GM10847 (cell line): Measurements from ENCODE around the gene NFYB.
A peak's percentile ranks its signal among the peaks of the same experiment; 100 is the strongest.

ENCODE experiments used
- POLR2A ChIP-seq: IDR thresholded peaks from 2 replicates; pipeline ENCODE4 v1.6.1; 2011; ENCODE audit not compliant: insufficient read length; ENCODE audit errors: extremely low read depth

Gene NFYB

DNA sequence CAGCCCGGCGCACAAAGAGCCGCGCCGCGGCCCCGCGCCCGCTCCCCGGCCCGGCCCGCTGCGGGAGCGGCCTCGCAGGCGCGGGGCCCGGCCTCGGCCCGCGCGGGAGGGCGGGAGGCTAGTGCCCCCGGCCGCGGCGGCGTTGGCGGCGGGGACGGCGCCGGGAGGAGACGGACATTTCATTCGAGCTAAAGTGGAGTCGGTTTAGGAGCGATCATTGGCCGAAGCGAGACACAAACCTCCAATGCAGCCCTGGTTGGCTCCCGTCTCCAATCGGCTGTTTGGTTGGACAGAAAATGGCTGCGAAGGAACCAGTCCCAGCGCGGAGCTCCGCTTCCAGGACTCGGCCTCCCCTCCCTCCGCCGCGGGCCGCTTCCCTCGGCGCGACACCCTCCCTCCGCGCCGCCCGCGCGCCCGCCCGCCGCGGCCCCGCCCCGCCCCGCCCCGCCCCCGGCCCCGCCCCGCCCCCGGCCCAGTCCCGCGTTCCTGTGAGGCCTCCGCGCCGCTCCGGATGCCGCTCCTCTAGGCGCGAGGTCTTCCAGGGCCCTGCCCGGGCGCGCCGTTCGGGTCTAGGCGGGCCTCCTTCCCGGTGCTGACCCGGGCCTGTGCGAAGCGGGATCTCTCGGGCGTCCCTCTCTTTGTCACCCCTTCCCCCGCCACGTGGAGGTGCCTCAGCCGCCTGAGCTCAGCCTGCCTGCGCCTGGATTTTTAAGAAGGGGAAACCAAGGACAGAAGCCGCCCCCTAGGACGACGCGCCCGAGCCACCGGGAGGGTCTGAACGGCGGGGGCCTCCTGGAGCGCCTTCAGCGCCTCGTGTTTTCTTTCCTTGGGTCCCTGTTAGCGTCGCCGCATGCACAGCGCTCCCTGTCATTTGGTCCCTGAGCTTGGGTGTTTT is at the start of gene NFYB:
Gene NFYB, minus strand, starts transcription at position 309 of the 895 bp plus-strand sequence. CDS start 2,757 bp downstream, outside the sequence.
- TF ChIP-seq POLR2A = peak; percentile 89

- no peak for TF ChIP-seq POLR2A
Measured at GRCh38 chr12:104187446-104188155, 49.6 kb upstream of the NFYB start.

GRCh38 chr12:104183443-104183842 is 45.4 kb upstream of the NFYB start:
- no peak for TF ChIP-seq POLR2A

- TF ChIP-seq POLR2A = no peak
Measured at GRCh38 chr12:104182621-104183378, 44.8 kb upstream of the NFYB start.

DNA sequence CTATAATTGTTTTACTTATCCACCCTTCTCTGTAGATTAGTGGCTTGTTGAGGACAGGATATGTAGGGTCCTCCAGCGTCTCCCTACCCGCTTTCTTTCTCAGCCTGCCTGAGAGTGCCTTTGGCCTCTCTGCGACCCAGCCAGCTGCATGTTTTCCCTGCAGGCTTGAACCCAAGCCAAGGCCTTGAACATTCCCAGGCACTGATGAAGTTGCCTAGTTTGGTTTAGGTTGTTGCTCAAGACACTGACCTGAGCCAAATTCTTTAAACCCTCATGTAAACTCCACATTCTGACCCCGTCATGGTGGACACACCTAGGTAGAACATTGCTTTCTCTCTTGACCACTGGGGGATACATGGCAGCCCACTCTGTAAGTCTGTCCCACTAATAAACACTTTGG is 44.1 kb upstream of the NFYB start:
- TF ChIP-seq POLR2A = no peak

DNA sequence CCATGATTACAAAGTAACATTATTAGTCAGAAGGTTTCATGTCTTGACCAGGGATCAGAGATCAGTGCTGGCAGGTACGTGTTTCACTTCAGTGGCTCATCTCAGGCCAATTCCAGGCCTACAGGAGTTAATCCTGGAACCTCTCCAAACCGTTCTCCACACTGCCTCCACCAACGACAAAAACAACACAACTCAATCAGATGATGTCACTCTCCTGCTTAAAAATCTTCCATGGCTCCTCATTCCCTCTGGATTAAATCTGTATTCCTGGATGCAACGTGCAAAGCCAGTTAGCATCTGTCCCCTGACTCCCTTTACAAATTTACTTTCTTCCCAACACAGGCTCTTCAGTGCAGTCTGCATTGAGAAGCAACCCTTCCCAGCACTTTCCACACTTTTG is 43.3 kb upstream of the NFYB start:
- no peak for TF ChIP-seq POLR2A

DNA sequence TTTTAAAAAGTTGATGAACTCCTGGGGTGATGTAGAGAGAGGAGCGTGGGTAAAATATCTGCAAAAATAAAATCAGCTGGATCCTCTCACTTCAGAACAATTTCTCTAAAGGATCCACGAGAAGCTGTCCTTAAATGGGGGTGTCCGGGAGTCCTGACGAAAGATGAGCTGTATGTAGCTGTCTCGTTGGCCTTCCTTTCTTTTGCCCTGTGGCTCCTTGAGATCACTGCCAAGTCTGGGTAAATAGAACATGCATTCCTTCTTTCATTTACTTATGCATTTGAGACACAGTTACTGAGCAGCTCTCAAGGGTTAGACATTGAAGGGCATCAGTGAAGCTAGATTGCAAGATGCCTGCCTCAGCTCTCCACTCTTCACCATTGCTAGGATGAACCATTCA is 42.4 kb upstream of the NFYB start:
- TF ChIP-seq POLR2A = no peak

- no peak for TF ChIP-seq POLR2A
Measured at GRCh38 chr12:104177663-104178501, 39.9 kb upstream of the NFYB start.

- TF ChIP-seq POLR2A = no peak
Measured at GRCh38 chr12:104177336-104177662, 39.3 kb upstream of the NFYB start.

GRCh38 chr12:104175726-104176247 is 37.8 kb upstream of the NFYB start:
- no peak for TF ChIP-seq POLR2A

DNA sequence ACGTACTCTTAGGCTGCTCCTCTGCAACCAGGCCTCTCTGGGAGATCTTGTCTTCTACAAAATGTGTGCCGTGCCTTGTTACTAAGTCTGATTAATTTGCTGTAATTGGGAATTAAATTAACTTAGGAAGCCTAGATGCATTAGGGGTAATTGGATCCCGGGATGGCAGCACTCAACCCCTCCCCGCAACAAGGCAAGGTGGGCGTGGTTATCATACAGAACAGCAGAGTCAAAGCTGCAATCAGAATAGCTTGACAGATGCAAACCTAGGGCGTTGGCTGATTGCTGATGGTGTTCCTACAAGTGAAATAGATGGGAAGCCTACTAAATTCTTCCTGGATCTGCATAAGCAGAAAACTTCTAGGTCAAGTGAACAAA is 34.5 kb upstream of the NFYB start:
- TF ChIP-seq POLR2A = no peak

DNA sequence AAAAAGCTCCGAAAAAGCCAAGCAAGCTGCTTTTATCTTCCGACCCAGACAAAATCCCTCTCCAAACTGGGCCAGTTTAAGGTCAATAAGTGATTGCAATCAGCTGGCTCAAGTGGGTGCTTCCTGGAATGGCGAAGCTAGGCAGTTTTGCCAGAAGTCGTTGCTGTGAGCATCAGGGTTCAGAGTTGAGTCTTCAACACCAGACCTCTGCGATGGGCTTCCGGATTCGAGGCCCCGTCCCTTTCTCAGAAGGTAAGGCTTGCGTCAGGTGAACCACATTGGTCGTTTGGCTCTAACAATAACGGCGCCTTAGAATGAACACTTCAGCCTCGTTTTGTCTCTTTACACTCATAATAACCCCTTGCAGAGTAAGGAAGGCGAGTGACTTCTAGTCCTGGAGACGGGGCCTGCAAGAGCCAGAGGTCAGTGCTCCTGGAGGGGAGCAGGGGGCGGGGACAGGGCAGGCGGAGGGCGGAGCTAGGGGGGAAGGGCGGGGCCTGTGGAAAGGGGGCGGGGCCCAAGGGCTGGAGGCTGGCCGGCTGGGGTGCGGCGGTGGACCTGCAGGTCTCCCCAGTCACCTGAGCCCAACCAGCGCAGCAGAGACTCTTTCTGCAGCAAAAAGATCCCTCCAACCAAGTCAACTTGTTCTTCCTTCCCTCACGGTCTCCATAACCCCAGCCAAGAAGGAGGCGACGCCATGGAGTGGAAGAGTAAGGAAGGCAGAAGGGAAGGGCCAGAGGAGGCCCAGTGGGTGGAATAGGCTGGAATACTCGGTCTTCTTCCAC is 34.0 kb upstream of the NFYB start:
- no peak for TF ChIP-seq POLR2A

- no peak for TF ChIP-seq POLR2A
Measured at GRCh38 chr12:104168596-104168995, 30.6 kb upstream of the NFYB start.
